Right lobe of liver (tissue), 4 donors: ENCODE measurements around the gene B9D1.

Experiments used
- POLR2A ChIP-seq: fragments of 450-650 bp; IDR thresholded peaks from one replicate; pipeline ENCODE4 v1.6.1; 2017; ENCODE audit warnings: antibody characterized with exemption, mild to moderate bottlenecking
- TF ChIP-seq, protein P1 (sequence below), 4 donors: fragments of 200-600 bp in 3 of 4; fragments of 450-650 bp in 1 of 4; IDR thresholded peaks; one replicate each; pipeline versions ENCODE4 v1.5.1 to v1.8.0; 2016 to 2022; ENCODE audit warnings: antibody characterized with exemption in 4 of 4, mild to moderate bottlenecking in 2 of 4
- donor health status: DM: no; HTN: no; CAD: no.
- donor health status: DM: no; HTN: no; CAD: no.
- donor health status: DM: no; HTN: yes; CAD: no.

DNA sequence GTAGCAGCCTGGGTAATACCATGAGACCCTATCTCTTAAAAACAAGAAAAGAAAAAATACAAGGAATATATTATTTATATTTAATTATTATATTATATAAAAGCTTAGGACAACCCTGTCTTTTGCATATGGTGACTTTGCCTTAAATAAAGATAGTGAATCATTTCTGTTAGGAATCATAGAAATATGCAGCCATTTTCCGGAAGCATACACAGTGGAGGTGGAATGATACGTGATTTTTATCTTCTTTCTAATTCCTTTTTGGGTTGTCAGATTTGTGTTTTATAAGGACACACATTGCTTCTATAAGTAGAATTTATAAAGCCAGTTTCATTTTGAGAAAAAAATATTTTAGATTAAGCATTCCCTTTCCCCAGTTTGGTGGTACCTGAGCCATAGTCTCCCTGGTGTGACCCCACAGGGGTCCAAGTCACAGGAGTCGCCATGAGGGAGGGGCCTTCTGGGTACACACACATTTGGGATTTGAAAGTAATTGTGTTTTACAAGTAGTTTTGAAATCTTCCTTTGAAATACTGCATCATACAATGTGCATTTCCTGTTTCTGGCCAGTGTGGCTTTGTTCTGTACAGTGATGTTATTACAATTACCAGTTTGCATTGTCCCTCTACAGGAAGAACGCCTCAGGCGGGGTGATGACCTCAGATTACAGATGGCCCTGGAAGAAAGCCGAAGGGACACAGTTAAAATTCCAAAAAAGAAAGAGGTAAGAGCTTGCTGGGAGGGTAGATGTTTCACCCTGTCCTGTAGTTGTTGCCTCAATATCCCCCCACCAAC lies 50.9 kb downstream of the B9D1 start:
- no peak for TF ChIP-seq POLR2A
- TF ChIP-seq, protein P1, sequence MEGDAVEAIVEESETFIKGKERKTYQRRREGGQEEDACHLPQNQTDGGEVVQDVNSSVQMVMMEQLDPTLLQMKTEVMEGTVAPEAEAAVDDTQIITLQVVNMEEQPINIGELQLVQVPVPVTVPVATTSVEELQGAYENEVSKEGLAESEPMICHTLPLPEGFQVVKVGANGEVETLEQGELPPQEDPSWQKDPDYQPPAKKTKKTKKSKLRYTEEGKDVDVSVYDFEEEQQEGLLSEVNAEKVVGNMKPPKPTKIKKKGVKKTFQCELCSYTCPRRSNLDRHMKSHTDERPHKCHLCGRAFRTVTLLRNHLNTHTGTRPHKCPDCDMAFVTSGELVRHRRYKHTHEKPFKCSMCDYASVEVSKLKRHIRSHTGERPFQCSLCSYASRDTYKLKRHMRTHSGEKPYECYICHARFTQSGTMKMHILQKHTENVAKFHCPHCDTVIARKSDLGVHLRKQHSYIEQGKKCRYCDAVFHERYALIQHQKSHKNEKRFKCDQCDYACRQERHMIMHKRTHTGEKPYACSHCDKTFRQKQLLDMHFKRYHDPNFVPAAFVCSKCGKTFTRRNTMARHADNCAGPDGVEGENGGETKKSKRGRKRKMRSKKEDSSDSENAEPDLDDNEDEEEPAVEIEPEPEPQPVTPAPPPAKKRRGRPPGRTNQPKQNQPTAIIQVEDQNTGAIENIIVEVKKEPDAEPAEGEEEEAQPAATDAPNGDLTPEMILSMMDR (IDR thresholded peaks at IDR 0.05), result no peak
